Measurements from ENCODE around the gene BMPER. TPM values are rescaled to one million over a fixed set of nuclear protein-coding genes. Genes with fewer than 3 reads are reported as not detected.

Gene BMPER
- total RNA-seq, result 10 to 100 TPM in 1 of 4 donors, 1 to 10 TPM in 3; 1.0 to 12.4 (median 6.1) TPM

DNA sequence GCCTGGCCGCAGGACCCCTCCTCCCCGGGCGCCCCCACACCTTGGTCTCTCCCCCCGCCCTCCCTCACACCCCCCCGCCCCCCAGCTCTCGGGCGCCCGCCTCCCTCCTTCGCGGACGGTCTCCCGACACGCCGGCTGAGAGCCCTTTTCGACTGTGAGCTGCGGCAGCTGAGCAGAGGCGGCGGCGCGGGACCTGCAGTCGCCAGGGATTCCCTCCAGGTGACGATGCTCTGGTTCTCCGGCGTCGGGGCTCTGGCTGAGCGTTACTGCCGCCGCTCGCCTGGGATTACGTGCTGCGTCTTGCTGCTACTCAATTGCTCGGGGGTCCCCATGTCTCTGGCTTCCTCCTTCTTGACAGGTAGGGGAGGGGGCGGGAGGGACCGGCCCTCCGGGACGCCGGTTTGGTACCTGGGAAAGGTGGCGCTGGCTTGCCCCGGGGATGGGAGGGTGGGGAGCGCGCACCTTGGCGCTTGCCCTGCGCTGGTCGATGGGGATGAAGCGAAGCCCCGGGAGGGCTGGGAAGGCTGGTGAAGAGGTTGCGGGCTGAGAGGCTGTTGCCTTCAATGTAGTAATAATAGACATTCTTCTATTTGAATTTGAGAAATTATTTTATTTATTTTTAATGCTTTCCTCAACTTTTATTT is at the start of gene BMPER:
Gene BMPER, plus strand, starts transcription at position 151 of the 644 bp plus-strand sequence. Its CDS starts 75 bp downstream, at position 226.
- peak; percentile 41 to 43 for DNase-seq

DNA sequence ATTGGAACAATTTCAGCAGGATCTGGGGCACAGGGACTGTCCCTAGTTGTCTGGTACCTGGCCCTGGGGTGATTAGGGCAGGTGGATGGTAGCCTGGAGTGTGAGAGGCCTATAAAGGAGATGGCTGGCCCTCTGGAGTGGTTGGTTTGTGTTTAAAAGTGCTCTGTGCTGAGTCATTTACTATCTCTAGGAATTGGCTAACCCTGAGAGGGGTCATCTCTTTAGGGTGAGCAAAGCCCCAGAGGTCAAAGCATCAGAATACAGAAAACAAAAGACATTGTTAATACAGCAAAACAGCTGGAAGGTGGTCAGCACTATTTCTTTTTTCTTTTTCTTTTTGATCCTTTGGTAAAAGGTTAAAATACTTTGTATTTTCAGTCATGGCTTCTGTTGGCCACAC is 43.4 kb upstream of the BMPER start:
- H3K36me3 ChIP-seq, result no peaks in the 10 kb centered on the region
- H3K4me1 ChIP-seq, result no peaks in the 10 kb centered on the region
- TF ChIP-seq POLR2A (IDR thresholded peaks at IDR 0.05), result no peak
- TF ChIP-seq, protein P1, sequence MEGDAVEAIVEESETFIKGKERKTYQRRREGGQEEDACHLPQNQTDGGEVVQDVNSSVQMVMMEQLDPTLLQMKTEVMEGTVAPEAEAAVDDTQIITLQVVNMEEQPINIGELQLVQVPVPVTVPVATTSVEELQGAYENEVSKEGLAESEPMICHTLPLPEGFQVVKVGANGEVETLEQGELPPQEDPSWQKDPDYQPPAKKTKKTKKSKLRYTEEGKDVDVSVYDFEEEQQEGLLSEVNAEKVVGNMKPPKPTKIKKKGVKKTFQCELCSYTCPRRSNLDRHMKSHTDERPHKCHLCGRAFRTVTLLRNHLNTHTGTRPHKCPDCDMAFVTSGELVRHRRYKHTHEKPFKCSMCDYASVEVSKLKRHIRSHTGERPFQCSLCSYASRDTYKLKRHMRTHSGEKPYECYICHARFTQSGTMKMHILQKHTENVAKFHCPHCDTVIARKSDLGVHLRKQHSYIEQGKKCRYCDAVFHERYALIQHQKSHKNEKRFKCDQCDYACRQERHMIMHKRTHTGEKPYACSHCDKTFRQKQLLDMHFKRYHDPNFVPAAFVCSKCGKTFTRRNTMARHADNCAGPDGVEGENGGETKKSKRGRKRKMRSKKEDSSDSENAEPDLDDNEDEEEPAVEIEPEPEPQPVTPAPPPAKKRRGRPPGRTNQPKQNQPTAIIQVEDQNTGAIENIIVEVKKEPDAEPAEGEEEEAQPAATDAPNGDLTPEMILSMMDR (IDR thresholded peaks at IDR 0.05), result no peak
- intact Hi-C loops (cut with DNase I; ENCODE audit: low total_unique reads), result no loop called here
- no peak overlapping the region for H3K4me3 ChIP-seq
- H3K27ac ChIP-seq, result no peak overlapping the region
- no peaks in the 10 kb centered on the region for H3K9me3 ChIP-seq
- H3K27me3 ChIP-seq, result no peaks in the 10 kb centered on the region
- no peak for DNase-seq

More for the DNA sequence above, at the start of gene BMPER:
- H3K36me3 ChIP-seq, result no peaks in the 10 kb centered on the region
- H3K4me3 ChIP-seq, result peak within 1 kb of the TSS; percentile 48 to 51
- H3K9me3 ChIP-seq, result no peaks in the 10 kb centered on the region
- peak within 1 kb of the TSS; percentile 56 to 66 for H3K27ac ChIP-seq
- no peak for TF ChIP-seq POLR2A (IDR thresholded peaks at IDR 0.05)
- TF ChIP-seq, protein P1 (IDR thresholded peaks at IDR 0.05), result no peak
- peaks cover 0 to 5% of the 10 kb centered on the region in 2 donors for H3K4me1 ChIP-seq
- H3K27me3 ChIP-seq, result no peaks in the 10 kb centered on the region
- intact Hi-C loops (cut with DNase I; ENCODE audit: low total_unique reads), result no loop called here

- H3K4me1 ChIP-seq, result no peaks in the 10 kb centered on the region
- intact Hi-C loops (cut with DNase I; ENCODE audit: low total_unique reads), result no loop called here
- H3K27me3 ChIP-seq, result no peaks in the 10 kb centered on the region
- H3K9me3 ChIP-seq, result no peaks in the 10 kb centered on the region
- H3K4me3 ChIP-seq, result no peak overlapping the region
- H3K27ac ChIP-seq, result no peak overlapping the region
- H3K36me3 ChIP-seq, result no peaks in the 10 kb centered on the region
- DNase-seq, result peak in 1 of 2 donors; percentile 28
- no peak for TF ChIP-seq POLR2A (IDR thresholded peaks at IDR 0.05)
- TF ChIP-seq, protein P1 (IDR thresholded peaks at IDR 0.05), result no peak
These were observed 42.2 kb upstream of the BMPER start for GRCh38 chr7:33862946-33863814.

DNA sequence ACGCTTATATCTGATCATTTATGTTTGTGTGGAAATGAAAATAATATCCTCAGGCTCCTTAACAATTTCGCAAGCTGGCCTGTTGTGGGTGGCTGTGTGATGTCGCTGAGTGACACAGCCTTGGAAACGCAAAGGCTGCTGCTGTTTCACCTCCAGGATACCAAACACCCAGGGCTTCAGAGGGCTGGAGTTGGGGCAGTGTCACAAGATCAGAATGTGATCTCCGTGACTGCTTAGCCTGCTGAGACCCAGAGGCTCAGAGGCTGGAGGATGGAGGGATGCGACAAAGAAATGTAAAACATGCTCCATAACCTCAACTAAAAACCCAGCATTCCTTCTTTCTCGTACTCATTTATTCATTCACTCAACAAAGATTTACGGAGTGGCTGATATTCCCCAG is 37.2 kb upstream of the BMPER start:
- intact Hi-C loops (cut with DNase I; ENCODE audit: low total_unique reads), result no loop called here
- no peaks in the 10 kb centered on the region for H3K27me3 ChIP-seq
- no peak overlapping the region for H3K4me3 ChIP-seq
- H3K9me3 ChIP-seq, result no peaks in the 10 kb centered on the region
- no peak for DNase-seq
- H3K36me3 ChIP-seq, result no peaks in the 10 kb centered on the region
- H3K27ac ChIP-seq, result no peak overlapping the region
- H3K4me1 ChIP-seq, result no peaks in the 10 kb centered on the region
- TF ChIP-seq POLR2A (IDR thresholded peaks at IDR 0.05), result no peak
- TF ChIP-seq, protein P1 (IDR thresholded peaks at IDR 0.05), result no peak

DNA sequence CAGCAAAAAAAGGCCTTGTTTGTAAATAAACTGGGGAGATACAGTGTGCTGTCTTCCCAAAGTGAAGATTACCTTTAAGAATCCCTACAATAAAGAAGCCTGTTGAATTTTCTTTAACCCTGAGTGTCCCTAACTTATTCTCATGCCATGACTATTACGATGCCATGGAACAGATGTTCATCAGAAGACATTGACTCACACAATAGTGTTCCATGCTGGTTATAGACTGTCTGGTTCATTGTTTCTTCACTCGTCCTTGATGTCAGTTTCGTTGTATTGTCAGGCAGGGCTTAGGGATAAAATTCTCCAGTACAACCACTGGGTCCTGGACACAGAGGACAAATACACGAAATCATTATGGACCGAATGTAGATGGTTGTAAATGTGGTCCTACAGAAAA is 36.2 kb upstream of the BMPER start:
- no peaks in the 10 kb centered on the region for H3K36me3 ChIP-seq
- no peak overlapping the region for H3K4me3 ChIP-seq
- no peaks in the 10 kb centered on the region for H3K9me3 ChIP-seq
- DNase-seq, result no peak
- intact Hi-C loops (cut with DNase I; ENCODE audit: low total_unique reads), result no loop called here
- TF ChIP-seq, protein P1 (IDR thresholded peaks at IDR 0.05), result no peak
- TF ChIP-seq POLR2A (IDR thresholded peaks at IDR 0.05), result no peak
- H3K4me1 ChIP-seq, result no peaks in the 10 kb centered on the region
- H3K27me3 ChIP-seq, result no peaks in the 10 kb centered on the region
- no peak overlapping the region for H3K27ac ChIP-seq

Data from uterus (tissue), 4 donors.